ENCODE data around the gene SLMAP.

SLMAP gene

GRCh38 chr3:57738391-57738790, 17.7 kb upstream of the SLMAP start:
- H3K36me3 Mint-ChIP-seq: no peaks in the 10 kb centered on the region
- no peak overlapping the region for H3K4me3 Mint-ChIP-seq
- H3K27ac Mint-ChIP-seq: no peak overlapping the region
- H3K9me3 Mint-ChIP-seq: no peaks in the 10 kb centered on the region
- no peak for ATAC-seq
- no peaks in the 10 kb centered on the region for H3K4me1 Mint-ChIP-seq
- H3K27me3 Mint-ChIP-seq: no peaks in the 10 kb centered on the region

- ATAC-seq: no peak
- Mint-ChIP-seq H3K4me3 (no peak overlapping the region), H3K36me3 (no peaks in the 10 kb centered on the region), H3K4me1 (no peaks in the 10 kb centered on the region), H3K27me3 (no peaks in the 10 kb centered on the region), H3K9me3 (no peaks in the 10 kb centered on the region), H3K27ac (no peak overlapping the region)
Observed at GRCh38 chr3:57740027-57740426, 16.1 kb upstream of the SLMAP start.

- H3K36me3 Mint-ChIP-seq: no peaks in the 10 kb centered on the region
- no peak overlapping the region for H3K27ac Mint-ChIP-seq
- H3K4me1 Mint-ChIP-seq: no peaks in the 10 kb centered on the region
- no peak for ATAC-seq
- H3K27me3 Mint-ChIP-seq: no peaks in the 10 kb centered on the region
- no peaks in the 10 kb centered on the region for H3K9me3 Mint-ChIP-seq
- no peak overlapping the region for H3K4me3 Mint-ChIP-seq
Observed at GRCh38 chr3:57743496-57743895, 12.6 kb upstream of the SLMAP start.

DNA sequence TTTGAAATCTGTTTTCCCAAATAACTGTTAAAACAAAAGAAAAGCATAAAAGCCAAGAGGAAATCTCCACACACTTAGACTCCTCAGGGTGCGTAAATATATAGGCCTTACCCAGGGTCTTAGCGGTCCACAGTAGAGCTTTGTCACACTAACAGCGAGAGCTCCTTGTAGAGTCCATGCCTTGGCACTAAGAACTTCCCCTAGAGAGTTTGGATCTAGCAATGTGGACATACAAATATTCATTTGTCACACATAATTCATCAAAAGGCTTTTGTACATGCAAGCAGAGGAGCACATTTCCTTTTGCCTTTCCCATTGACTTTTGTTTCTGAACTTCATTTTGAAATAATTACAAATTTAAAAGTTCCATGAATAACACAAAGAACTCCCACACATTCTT, 11.0 kb upstream of the SLMAP start:
- Mint-ChIP-seq H3K27me3 (no peaks in the 10 kb centered on the region), H3K36me3 (no peaks in the 10 kb centered on the region), H3K4me3 (no peak overlapping the region), H3K9me3 (no peaks in the 10 kb centered on the region), H3K4me1 (no peaks in the 10 kb centered on the region), H3K27ac (no peak overlapping the region)
- ATAC-seq: no peak

- Mint-ChIP-seq H3K27ac (no peak overlapping the region), H3K4me3 (no peak overlapping the region), H3K36me3 (no peaks in the 10 kb centered on the region), H3K27me3 (no peaks in the 10 kb centered on the region), H3K4me1 (no peaks in the 10 kb centered on the region), H3K9me3 (no peaks in the 10 kb centered on the region)
- ATAC-seq: no peak
Observed at GRCh38 chr3:57746156-57747010, 9.7 kb upstream of the SLMAP start.

DNA sequence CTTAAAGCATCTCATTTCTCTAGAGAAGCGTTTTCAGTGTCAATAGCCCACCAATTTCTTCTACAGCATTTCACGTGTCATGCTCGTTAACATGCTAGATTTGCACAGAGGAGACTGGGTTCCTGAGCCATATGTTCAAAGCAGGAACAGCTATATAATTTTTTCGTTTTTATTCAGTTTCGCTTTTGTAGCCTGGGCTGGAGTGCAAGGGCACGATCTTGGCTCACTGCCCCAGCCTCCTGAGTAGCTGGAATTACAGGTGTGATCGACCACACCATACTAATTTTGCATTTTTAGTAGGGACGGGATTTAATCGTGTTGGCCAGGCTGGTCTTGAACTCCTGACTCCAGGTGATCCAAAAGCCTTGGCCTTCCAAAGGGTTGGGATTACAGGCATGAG, 6.6 kb upstream of the SLMAP start:
- ATAC-seq: no peak
- Mint-ChIP-seq H3K36me3 (no peaks in the 10 kb centered on the region), H3K4me3 (no peak overlapping the region), H3K9me3 (no peaks in the 10 kb centered on the region), H3K27ac (no peak overlapping the region), H3K4me1 (no peaks in the 10 kb centered on the region), H3K27me3 (no peaks in the 10 kb centered on the region)

- peaks cover 4% of the 10 kb centered on the region for H3K36me3 Mint-ChIP-seq
- H3K4me1 Mint-ChIP-seq: peaks cover 11% of the 10 kb centered on the region
- no peak for ATAC-seq
- no peaks in the 10 kb centered on the region for H3K27me3 Mint-ChIP-seq
- no peak overlapping the region for H3K4me3 Mint-ChIP-seq
- H3K9me3 Mint-ChIP-seq: no peaks in the 10 kb centered on the region
- H3K27ac Mint-ChIP-seq: no peak overlapping the region
Observed at GRCh38 chr3:57752307-57752706, 3.8 kb upstream of the SLMAP start.

- ATAC-seq: no peak
- no peaks in the 10 kb centered on the region for H3K9me3 Mint-ChIP-seq
- peaks cover 18% of the 10 kb centered on the region for H3K4me1 Mint-ChIP-seq
Observed at GRCh38 chr3:57753016-57753415, 3.1 kb upstream of the SLMAP start.

GRCh38 chr3:57755368-57755675, 787 bp upstream of the SLMAP start:
- no peak for ATAC-seq
- Mint-ChIP-seq H3K27me3 (no peaks in the 10 kb centered on the region), H3K27ac (peak overlapping the region; percentile 84), H3K4me1 (peaks cover 30% of the 10 kb centered on the region), H3K36me3 (peaks cover 5% of the 10 kb centered on the region), H3K9me3 (no peaks in the 10 kb centered on the region), H3K4me3 (peak overlapping the region; percentile 97)

More at GRCh38 chr3:57753016-57753415, 3.1 kb upstream of the SLMAP start:
- Mint-ChIP-seq H3K27ac (no peak overlapping the region), H3K36me3 (peaks cover 5% of the 10 kb centered on the region), H3K27me3 (no peaks in the 10 kb centered on the region), H3K4me3 (no peak overlapping the region)

- Mint-ChIP-seq H3K9me3 (no peaks in the 10 kb centered on the region), H3K36me3 (peaks cover 5% of the 10 kb centered on the region), H3K4me1 (peaks cover 30% of the 10 kb centered on the region), H3K27ac (peak overlapping the region; percentile 84), H3K27me3 (no peaks in the 10 kb centered on the region), H3K4me3 (peak overlapping the region; percentile 97)
- peak; percentile 42 for ATAC-seq
Observed at GRCh38 chr3:57756528-57757401, 656 bp downstream of the SLMAP start.

DNA sequence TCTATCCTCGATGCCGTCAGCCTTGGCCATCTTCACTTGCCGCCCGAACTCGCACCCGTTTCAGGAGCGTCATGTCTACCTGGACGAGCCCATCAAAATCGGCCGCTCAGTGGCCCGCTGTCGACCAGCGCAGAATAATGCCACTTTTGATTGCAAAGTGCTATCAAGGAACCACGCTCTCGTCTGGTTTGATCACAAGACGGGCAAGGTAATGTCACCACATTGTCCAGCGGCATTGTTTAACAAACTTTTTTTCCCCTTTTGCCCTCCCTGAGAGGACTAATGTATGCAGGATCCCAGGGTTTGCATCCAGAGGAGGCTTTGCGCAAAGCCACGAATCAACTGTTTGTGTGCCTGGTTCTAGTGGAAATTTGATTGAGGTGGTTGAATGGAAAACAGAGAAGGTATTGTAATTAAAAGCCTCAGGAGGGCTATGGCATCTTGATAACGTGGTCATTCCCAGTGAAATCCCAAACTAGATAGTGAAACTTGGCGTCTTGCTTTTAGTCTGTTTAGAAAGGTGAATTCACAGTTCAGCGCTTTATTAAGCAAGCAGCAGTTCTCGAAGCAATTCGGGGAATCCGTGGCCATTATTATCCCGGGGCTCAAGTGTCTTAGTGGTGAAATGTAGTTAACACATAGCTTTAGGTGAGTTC, 1.7 kb downstream of the SLMAP start:
- ATAC-seq: no peak
- Mint-ChIP-seq H3K36me3 (peaks cover 5% of the 10 kb centered on the region), H3K4me1 (peaks cover 30% of the 10 kb centered on the region), H3K9me3 (no peaks in the 10 kb centered on the region), H3K27ac (no peak overlapping the region), H3K4me3 (peak overlapping the region; percentile 97), H3K27me3 (no peaks in the 10 kb centered on the region)

DNA sequence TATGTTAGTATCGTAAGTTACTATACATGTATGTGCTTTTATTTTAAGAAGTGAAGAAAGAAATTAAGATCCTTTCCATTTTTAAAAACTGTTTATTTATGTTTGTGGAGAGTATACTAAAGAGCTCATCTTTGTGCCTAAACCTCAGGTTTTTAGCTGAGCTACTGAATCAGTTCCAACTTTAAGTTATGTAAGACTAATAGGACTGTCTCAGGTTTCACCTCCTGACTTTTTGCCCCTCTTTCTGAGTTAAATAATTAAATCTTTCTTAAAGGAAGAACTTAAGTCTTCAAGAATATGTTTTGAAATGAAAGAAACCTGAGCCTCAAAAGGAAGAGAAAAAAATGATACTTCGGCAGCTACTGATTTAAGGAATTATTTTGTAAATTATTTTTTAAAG, 2.6 kb downstream of the SLMAP start:
- ATAC-seq: no peak
- peaks cover 38% of the 10 kb centered on the region for H3K4me1 Mint-ChIP-seq
- H3K4me3 Mint-ChIP-seq: no peak overlapping the region
- H3K9me3 Mint-ChIP-seq: no peaks in the 10 kb centered on the region
- no peaks in the 10 kb centered on the region for H3K27me3 Mint-ChIP-seq
- H3K36me3 Mint-ChIP-seq: peaks cover 14% of the 10 kb centered on the region
- H3K27ac Mint-ChIP-seq: no peak overlapping the region

DNA sequence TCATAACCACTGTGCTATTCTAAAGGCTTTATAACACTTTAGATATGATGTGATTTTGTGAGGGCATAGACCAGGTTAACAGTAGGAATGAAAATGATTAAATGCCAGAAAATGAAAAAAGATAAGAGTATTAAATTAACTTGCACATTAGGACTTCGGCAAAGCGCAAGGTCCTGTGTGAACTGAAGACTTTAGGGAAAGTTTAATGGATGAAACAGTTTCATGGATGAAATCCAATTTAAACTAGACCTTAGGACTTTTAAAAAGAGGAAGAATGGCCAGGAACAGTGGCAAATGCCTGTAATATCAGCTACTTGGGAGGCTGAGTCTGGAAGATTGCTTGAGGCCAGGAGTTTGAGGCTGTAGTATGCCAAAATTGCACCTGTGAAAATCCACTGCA, 8.7 kb downstream of the SLMAP start:
- Mint-ChIP-seq H3K27me3 (no peaks in the 10 kb centered on the region), H3K27ac (no peak overlapping the region), H3K4me3 (no peak overlapping the region), H3K9me3 (no peaks in the 10 kb centered on the region), H3K36me3 (peaks cover 46% of the 10 kb centered on the region), H3K4me1 (peaks cover 42% of the 10 kb centered on the region)
- ATAC-seq: no peak

DNA sequence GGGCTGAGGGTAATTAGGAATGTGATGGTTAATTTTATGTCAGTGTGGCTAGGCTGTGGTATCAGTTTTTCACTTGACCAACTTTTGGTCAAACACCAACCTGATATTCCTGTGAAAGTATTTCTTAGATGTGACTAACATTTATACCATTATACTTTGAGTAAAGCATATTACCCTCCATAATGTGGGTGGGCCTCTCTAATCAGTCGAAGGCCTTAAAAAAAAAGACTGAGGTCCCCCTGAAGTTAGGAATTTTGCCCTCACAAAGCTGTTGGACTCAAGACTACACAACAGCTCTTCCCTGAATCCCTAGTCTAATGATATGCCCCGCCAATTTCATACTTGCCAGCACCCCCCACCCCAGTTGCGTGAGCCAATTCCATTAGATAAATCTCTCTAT, 12.5 kb downstream of the SLMAP start:
- ATAC-seq: no peak
- H3K4me1 Mint-ChIP-seq: peaks cover 50% of the 10 kb centered on the region
- H3K27ac Mint-ChIP-seq: no peak overlapping the region
- H3K27me3 Mint-ChIP-seq: no peaks in the 10 kb centered on the region
- H3K9me3 Mint-ChIP-seq: no peaks in the 10 kb centered on the region
- H3K4me3 Mint-ChIP-seq: no peak overlapping the region
- peaks cover 58% of the 10 kb centered on the region for H3K36me3 Mint-ChIP-seq

DNA sequence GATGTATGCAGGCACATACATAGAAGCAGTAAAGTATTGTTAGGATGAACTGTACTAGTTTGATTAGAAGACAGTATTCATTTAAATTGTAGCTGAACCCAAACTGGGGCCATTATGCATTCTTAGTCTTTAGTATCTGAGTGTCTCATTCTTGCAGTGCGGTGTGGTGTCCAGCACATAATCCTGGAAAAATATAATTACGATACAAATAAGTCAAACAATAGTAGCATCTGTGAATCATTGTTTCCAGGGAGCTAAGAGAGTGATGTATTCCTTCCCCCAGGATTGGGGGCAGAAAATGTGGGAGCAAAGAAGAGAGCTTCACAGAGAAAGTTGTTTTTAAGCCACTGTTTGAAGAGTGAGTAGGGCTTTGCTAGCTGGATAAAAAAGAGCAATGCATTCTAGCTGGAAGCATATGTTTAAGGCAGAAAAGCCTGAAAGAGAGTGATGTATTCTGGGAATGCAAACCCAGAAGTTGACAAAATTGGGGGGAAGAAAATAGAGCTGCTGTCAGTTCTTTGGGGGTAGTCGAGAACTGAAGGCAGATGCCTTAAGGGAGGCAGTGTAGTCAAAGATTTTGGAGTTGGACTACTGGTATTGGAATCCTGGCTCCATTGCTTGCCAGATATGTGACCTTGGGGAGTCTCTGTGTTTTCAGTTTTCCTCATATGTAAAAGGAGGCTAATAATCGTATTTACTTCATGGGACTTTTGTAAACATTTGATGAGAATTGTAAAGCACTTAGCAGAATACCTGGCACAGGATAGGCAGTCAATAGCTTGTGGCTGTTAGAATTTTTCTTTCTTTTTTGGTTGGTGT, 14.1 kb downstream of the SLMAP start:
- H3K4me3 Mint-ChIP-seq: no peak overlapping the region
- H3K27ac Mint-ChIP-seq: no peak overlapping the region
- H3K4me1 Mint-ChIP-seq: peaks cover 33% of the 10 kb centered on the region
- no peak for ATAC-seq
- H3K27me3 Mint-ChIP-seq: no peaks in the 10 kb centered on the region
- no peaks in the 10 kb centered on the region for H3K9me3 Mint-ChIP-seq
- peaks cover 45% of the 10 kb centered on the region for H3K36me3 Mint-ChIP-seq

Measured in stimulated activated memory B cell treated with anti-CD40 and anti-IgM and Interleukin-4, amounts not matched to agents 10 μg/mL and 1 μg/mL and 100 μg/mL, for 72 hours (primary cell).